ENCODE results near the gene BICD1. TPM values are rescaled to one million over a fixed set of nuclear protein-coding genes. Genes with fewer than 3 reads are reported as not detected.

BICD1 gene
- 17.6 TPM for polyA plus RNA-seq (2012; ENCODE audit: missing spikeins)

- FAIRE-seq (peak; percentile 84), DNase-seq (ENCODE audit: insufficient read length) (peak; percentile 78)
- TF ChIP-seq TAF1 (IDR thresholded peaks at IDR 0.05; ENCODE audit: borderline replicate concordance, low read depth, low read length), result peak; percentile 57; the same call in 1 of the 2 replicates
- TF ChIP-seq POLR2A (IDR thresholded peaks at IDR 0.05; ENCODE audit: low read depth, low read length), result peak; percentile 89; the same call in 1 of the 2 replicates
- TF ChIP-seq POLR2AphosphoS5 (IDR thresholded peaks at IDR 0.05; ENCODE audit: low read depth, low read length), result peak; percentile 60; the same call in 1 of the 2 replicates
These were observed at the start of gene BICD1 for GRCh38 chr12:32106517-32107358. TSS of gene BICD1 (plus strand) at chr12:32106847. CDS start at chr12:32107332, 485 bp downstream.

- no peak for TF ChIP-seq TAF1 (IDR thresholded peaks at IDR 0.05; ENCODE audit: borderline replicate concordance, low read depth, low read length)
- TF ChIP-seq POLR2AphosphoS5 (IDR thresholded peaks at IDR 0.05; ENCODE audit: low read depth, low read length), result no peak
- TF ChIP-seq POLR2A (IDR thresholded peaks at IDR 0.05; ENCODE audit: low read depth, low read length), result no peak
- DNase-seq (ENCODE audit: insufficient read length), result no peak
- no peak for FAIRE-seq
These were observed 45.6 kb upstream of the BICD1 start for GRCh38 chr12:32061033-32061432.

GRCh38 chr12:32062881-32063280 lies 43.8 kb upstream of the BICD1 start:
- DNase-seq (ENCODE audit: insufficient read length) (no peak), FAIRE-seq (peak; percentile 24)
- TF ChIP-seq TAF1 (IDR thresholded peaks at IDR 0.05; ENCODE audit: borderline replicate concordance, low read depth, low read length) (no peak), POLR2AphosphoS5 (IDR thresholded peaks at IDR 0.05; ENCODE audit: low read depth, low read length) (no peak), POLR2A (IDR thresholded peaks at IDR 0.05; ENCODE audit: low read depth, low read length) (no peak)

- TF ChIP-seq POLR2AphosphoS5 (IDR thresholded peaks at IDR 0.05; ENCODE audit: low read depth, low read length) (no peak), TAF1 (IDR thresholded peaks at IDR 0.05; ENCODE audit: borderline replicate concordance, low read depth, low read length) (no peak), POLR2A (IDR thresholded peaks at IDR 0.05; ENCODE audit: low read depth, low read length) (no peak)
- FAIRE-seq (no peak), DNase-seq (ENCODE audit: insufficient read length) (no peak)
These were observed 42.9 kb upstream of the BICD1 start for GRCh38 chr12:32063796-32064195.

GRCh38 chr12:32066206-32066605 lies 40.4 kb upstream of the BICD1 start:
- FAIRE-seq, result no peak
- no peak for DNase-seq (ENCODE audit: insufficient read length)
- TF ChIP-seq POLR2A (IDR thresholded peaks at IDR 0.05; ENCODE audit: low read depth, low read length) (no peak), TAF1 (IDR thresholded peaks at IDR 0.05; ENCODE audit: borderline replicate concordance, low read depth, low read length) (no peak), POLR2AphosphoS5 (IDR thresholded peaks at IDR 0.05; ENCODE audit: low read depth, low read length) (no peak)

- TF ChIP-seq TAF1 (IDR thresholded peaks at IDR 0.05; ENCODE audit: borderline replicate concordance, low read depth, low read length) (no peak), POLR2A (IDR thresholded peaks at IDR 0.05; ENCODE audit: low read depth, low read length) (no peak), POLR2AphosphoS5 (IDR thresholded peaks at IDR 0.05; ENCODE audit: low read depth, low read length) (no peak)
- DNase-seq (ENCODE audit: insufficient read length), result no peak
- no peak for FAIRE-seq
These were observed 37.6 kb upstream of the BICD1 start for GRCh38 chr12:32069071-32069470.

- no peak for TF ChIP-seq POLR2AphosphoS5 (IDR thresholded peaks at IDR 0.05; ENCODE audit: low read depth, low read length)
- TF ChIP-seq TAF1 (IDR thresholded peaks at IDR 0.05; ENCODE audit: borderline replicate concordance, low read depth, low read length), result no peak
- no peak for TF ChIP-seq POLR2A (IDR thresholded peaks at IDR 0.05; ENCODE audit: low read depth, low read length)
- FAIRE-seq (no peak), DNase-seq (ENCODE audit: insufficient read length) (no peak)
These were observed 36.9 kb upstream of the BICD1 start for GRCh38 chr12:32069731-32070130.

- TF ChIP-seq POLR2A (IDR thresholded peaks at IDR 0.05; ENCODE audit: low read depth, low read length), result no peak
- TF ChIP-seq POLR2AphosphoS5 (IDR thresholded peaks at IDR 0.05; ENCODE audit: low read depth, low read length), result no peak
- TF ChIP-seq TAF1 (IDR thresholded peaks at IDR 0.05; ENCODE audit: borderline replicate concordance, low read depth, low read length), result no peak
- DNase-seq (ENCODE audit: insufficient read length) (no peak), FAIRE-seq (no peak)
These were observed 36.3 kb upstream of the BICD1 start for GRCh38 chr12:32070370-32070769.

GRCh38 chr12:32072102-32072501 lies 34.5 kb upstream of the BICD1 start:
- TF ChIP-seq TAF1 (IDR thresholded peaks at IDR 0.05; ENCODE audit: borderline replicate concordance, low read depth, low read length), result no peak
- no peak for TF ChIP-seq POLR2A (IDR thresholded peaks at IDR 0.05; ENCODE audit: low read depth, low read length)
- no peak for TF ChIP-seq POLR2AphosphoS5 (IDR thresholded peaks at IDR 0.05; ENCODE audit: low read depth, low read length)
- no peak for DNase-seq (ENCODE audit: insufficient read length)
- FAIRE-seq, result no peak

- FAIRE-seq (no peak), DNase-seq (ENCODE audit: insufficient read length) (no peak)
- no peak for TF ChIP-seq TAF1 (IDR thresholded peaks at IDR 0.05; ENCODE audit: borderline replicate concordance, low read depth, low read length)
- no peak for TF ChIP-seq POLR2AphosphoS5 (IDR thresholded peaks at IDR 0.05; ENCODE audit: low read depth, low read length)
- TF ChIP-seq POLR2A (IDR thresholded peaks at IDR 0.05; ENCODE audit: low read depth, low read length), result no peak
These were observed 32.2 kb upstream of the BICD1 start for GRCh38 chr12:32074432-32074831.

GRCh38 chr12:32076941-32077340 lies 29.7 kb upstream of the BICD1 start:
- TF ChIP-seq POLR2AphosphoS5 (IDR thresholded peaks at IDR 0.05; ENCODE audit: low read depth, low read length), result no peak
- TF ChIP-seq POLR2A (IDR thresholded peaks at IDR 0.05; ENCODE audit: low read depth, low read length), result no peak
- TF ChIP-seq TAF1 (IDR thresholded peaks at IDR 0.05; ENCODE audit: borderline replicate concordance, low read depth, low read length), result no peak
- DNase-seq (ENCODE audit: insufficient read length) (no peak), FAIRE-seq (no peak)

GRCh38 chr12:32080435-32080834 lies 26.2 kb upstream of the BICD1 start:
- DNase-seq (ENCODE audit: insufficient read length) (no peak), FAIRE-seq (no peak)
- TF ChIP-seq POLR2AphosphoS5 (IDR thresholded peaks at IDR 0.05; ENCODE audit: low read depth, low read length) (no peak), POLR2A (IDR thresholded peaks at IDR 0.05; ENCODE audit: low read depth, low read length) (no peak), TAF1 (IDR thresholded peaks at IDR 0.05; ENCODE audit: borderline replicate concordance, low read depth, low read length) (no peak)

Measured in GM12892 (cell line).